NCI-H1417 (cell line): ENCODE measurements around the gene CSPG4.
A peak's percentile ranks its signal among the peaks of the same experiment; 100 is the strongest.
"Not testable (repeated sequence)": the region's sequence is repeated elsewhere in the genome, so short reads cannot be mapped to it uniquely, and the experiment has no call there.

ENCODE experiments used
- DNase-seq, 3 experiments: peaks; one replicate each; lab custom pipeline; 2025; lab: John Stamatoyannopoulos, UW

CSPG4 gene

DNA sequence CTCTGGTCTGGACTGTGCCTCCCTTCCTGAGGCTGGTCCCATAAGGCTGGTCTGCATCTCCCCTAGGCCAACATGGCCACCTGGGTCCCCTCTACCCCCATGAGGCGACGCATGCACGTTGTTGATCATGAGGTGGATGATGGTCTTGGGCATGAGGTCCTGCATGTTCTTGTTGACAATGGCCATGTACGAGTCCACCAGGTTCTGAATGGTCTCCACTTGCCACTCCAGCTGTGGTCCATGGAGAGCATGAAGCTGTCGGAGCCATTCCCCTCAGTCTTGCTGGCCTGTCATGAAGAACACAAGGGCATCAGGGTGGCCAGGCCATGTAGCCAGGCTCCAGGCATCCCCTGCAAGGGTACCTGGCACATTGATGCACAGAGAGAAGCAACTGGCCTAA, 27.1 kb upstream of the CSPG4 start:
- no peak for DNase-seq

DNA sequence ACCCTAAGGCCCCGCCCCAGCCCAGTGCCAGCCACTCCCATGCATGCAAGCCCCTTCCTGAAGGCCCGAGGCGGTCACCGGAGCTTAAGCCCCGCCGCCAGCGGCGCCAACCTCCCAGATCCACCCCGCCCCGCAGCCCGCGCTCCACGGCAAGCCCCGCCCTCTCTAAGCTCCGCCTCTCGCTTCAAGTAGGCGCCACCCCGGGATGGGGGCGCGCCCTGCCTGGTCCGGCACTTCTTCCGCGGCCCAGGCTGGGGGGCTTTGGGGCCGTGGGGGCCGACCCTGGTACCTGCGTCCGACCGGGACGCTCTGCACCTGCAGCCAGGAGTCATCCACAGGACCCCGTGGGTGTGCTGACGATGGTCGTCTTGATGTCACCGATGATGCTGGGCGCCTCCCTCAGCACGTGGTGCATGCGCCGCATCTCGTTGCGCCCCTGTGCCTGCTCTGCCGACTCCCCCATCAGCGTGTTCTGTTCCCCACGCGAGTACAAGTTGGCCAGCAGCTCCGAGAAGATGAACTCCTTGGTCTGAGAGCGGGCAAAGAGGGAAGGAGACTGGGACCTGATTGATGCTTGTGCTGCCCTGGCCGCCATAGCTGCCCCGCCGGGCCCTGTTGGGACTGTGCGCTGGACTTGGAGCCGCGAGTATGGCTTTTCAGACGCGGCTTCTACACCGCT, 26.1 kb upstream of the CSPG4 start:
- peak; percentile 85 to 98 (median 98) for DNase-seq

DNA sequence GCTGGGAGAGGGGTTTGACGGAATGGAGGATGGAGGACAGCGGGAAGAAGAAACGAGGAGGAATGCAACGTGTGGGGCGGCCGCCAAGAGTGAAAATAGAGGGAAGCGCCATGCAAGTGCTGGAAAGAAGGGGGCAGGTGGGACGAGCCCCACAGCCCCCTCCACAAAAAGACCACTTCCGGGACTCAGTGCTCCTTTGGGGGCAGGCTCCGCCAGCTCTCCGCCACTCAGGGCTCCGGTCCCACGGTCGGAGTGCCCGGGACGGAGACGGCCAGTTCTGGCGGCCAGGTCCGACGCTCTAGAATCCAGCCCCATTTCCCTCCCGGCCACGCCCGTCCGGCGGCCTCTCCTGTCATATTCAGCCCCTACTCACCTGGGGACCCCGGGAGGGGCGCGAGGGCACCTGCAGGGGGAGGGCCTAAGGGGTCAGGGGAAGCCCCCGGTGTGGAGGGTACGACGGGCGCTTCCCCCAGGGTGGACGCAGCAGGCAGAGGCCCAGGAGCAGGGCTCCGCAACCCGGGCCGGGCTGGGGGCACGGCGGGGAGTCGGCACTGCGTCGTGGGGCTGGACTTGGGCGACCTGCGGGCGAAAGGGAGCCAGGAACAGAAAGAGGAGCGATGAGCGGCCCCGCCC, 25.5 kb upstream of the CSPG4 start:
- peak in 1 of 3 experiments; percentile 31 for DNase-seq

DNA sequence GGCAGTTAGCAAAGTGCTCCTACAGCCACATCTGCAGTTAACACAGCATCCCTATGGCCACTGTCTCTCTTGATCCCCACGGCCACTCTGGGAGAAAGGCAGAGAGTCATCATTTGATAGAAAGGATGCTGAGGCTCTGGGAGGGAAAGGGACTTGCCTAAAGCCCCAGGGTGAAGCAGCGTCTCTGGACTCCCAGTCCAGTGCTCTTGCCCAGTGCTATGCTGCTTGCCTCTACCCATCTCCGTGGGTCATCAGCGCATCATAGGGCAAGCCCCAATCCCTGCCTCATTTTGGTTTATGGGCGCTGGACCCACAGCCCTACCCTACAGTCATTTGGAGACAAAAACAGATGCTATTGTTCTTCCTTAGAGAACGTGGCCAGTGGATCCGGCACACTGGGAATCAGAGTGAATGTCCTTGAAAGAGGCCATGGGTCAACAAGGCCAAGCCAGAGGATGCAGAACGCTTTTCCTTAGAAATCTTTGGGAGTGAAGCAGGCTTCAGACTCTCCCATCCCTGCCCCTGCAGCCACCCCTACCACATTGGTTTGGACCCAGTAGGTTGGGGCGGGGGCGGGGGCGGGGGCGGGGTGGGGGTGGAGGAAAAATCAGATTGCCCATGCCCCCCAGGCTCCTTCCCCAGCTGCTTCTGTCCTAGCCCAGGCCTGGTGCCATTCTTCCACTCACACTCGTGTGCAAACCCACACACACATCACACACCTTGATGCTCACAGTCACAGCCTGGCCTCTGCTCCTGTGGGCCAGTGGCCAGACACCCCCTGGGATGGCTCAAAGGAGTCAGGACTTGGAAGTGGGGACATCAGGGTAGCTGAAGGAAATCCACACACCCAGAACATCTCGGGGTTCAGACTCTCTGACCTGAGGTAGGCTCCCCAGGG, 24.7 kb upstream of the CSPG4 start:
- DNase-seq = not testable (repeated sequence)

DNA sequence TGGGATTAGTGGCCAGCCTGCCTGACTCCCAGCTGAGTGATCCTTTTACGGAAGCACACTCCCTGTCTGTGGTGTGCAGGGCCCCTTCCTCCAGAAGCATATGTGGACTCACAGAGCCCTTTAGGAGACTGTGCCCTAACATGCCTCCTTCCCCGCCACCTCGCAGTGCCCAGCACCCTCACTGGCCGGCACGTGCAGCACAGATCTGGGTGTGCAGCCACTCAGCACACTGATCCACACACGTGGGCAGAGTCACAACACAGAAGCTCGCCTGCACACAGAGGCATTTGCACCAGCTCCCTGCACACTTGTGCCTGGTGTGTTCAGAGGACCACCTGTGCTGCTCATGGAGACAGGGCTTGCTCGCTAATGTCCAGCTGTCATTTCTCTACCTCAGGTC, 23.6 kb upstream of the CSPG4 start:
- DNase-seq = no peak

DNA sequence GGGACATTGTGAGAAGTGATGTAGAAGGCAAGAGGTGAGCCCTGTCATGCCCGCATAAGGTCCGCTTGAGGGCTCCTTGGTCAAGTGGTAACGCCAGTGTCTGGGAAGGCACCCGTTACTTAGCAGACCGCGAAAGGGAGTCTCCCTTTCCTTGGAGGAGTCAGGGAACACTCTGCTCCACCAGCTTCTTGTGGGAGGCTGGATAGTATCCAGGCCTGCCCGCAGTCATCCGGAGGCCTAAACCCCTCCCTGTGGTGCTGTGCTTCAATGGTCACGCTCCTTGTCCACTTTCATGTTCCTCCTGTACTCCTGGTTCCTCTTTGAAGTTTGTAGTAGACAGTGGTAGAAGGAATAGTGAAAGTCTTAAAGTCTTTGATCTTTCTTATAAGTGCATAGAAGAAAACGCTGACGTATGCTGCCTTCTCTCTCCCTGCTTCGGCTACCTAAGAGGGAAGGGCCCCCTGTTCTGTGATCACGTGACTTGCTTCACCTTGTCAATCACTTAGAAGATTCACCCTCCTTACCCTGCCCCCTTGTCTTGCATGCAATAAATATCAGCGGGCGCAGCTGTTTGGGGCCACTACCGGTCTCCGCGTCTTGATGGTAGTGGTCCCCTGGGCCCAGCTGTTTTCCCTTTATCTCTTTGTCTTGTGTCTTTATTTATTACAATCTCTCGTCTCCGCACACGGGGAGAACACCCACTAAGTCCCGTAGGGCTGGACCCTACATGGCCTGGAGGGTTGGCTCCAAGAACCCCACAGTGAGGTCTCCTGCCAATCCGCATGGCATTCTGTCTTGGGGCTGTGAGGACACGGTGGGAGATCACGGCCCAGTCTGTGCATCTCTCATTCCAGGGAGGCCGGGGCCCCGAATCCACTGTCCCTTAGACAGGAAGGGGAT, 22.5 kb upstream of the CSPG4 start:
- not testable (repeated sequence) for DNase-seq

DNA sequence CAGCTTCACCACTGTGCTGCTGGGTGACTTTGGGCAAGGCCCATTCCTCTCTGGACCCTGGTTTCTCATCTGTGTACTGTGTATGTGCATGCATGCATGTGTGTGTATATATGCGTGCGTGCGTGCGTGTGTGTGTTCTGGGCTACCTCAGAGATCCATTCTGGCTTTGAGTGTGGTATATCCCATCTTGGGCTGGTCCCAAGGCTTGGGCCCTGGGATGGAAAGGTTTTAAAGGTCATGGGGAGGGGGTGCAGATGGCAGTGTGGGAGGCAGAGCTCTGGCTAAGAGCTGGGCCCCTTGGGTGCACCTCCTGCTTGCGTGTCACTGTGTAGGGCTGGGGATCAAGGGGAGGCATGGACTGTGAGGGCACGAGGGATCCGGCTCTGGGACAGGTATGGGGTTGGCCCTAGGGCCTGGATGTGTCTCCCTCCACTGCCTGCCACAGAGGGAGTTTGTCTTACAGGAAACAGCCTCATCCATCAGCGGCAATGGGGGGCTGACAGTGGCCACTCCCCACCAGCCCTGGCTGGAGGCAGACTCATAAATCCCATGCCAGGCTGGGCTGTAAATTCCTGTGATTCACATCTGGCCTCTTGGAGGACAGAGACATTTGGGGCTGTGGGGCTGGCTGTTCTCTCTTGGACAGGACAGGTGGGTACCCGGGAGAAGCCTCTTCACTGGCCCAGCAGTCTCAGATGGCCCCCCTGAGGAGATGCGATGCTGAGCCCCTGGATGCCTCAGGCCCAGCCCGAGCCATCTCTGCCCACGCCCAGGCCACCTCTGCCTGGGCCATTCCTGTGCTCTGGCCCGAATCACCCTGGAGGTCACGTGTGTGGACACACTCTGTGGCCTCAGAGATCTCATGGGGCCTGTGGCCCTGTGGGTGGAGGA, 21.4 kb upstream of the CSPG4 start:
- DNase-seq = no peak

DNA sequence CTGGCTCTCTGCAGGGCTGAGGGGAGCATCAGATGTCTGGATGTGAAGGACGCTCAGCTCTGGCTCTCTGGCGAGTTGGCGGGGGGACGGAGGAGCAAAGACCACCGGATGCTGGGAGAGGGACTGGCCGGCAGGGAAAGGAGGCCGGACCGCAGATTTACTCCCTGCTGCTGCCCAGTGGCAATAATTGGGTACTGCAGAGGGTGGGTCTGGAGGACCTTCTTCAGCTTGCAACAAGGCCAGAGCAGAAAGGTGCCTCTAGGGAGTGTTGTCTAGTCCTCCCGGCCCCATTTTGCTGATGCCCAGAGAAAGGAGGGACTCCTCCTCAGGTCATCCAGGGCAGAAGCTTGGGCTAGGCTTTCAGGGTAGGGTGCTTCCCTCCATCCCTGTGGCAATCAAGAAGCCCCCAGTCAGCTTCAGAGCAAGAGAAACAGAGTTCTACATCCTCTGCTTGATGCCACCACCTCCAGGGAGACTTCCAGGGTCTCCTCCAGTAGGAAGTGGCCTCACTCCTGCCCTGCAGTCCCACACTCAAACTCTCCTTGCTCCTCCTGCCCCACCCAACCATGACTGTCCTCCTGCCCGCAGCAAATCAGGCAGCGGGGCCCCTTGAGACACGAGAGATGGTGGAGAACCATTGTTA, 20.3 kb upstream of the CSPG4 start:
- DNase-seq = peak; percentile 6 to 72 (median 37)

DNA sequence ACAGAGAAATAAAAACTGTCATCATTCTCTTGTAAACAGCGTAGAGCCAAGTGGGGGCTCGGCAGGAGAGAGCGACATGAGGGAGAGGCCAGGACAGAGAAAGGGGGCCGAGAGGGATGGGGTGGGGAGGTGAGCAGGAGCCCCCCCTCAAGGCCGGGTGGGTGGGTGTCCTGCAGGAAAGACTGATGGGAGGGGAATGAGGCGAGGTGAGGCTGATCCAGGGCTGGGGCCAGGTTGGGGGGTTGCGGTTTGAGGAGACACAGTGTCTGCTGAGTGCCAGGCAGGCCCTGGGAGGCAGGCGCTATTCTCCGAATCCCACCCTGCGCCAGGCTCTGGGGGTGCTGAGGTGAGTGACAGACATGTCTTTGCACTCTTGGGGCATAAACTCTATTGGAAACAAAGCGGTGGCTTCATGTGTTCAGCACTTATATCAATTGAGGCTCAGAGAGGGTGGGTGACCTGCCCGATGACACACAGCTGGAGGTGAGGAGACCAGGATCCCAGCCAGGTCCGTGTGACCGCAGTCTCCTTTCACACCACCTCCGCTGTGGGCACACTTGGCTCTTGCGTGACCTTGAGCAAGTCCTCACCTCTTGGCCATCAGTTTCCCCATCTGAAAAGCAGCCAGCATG, 19.6 kb upstream of the CSPG4 start:
- no peak for DNase-seq

DNA sequence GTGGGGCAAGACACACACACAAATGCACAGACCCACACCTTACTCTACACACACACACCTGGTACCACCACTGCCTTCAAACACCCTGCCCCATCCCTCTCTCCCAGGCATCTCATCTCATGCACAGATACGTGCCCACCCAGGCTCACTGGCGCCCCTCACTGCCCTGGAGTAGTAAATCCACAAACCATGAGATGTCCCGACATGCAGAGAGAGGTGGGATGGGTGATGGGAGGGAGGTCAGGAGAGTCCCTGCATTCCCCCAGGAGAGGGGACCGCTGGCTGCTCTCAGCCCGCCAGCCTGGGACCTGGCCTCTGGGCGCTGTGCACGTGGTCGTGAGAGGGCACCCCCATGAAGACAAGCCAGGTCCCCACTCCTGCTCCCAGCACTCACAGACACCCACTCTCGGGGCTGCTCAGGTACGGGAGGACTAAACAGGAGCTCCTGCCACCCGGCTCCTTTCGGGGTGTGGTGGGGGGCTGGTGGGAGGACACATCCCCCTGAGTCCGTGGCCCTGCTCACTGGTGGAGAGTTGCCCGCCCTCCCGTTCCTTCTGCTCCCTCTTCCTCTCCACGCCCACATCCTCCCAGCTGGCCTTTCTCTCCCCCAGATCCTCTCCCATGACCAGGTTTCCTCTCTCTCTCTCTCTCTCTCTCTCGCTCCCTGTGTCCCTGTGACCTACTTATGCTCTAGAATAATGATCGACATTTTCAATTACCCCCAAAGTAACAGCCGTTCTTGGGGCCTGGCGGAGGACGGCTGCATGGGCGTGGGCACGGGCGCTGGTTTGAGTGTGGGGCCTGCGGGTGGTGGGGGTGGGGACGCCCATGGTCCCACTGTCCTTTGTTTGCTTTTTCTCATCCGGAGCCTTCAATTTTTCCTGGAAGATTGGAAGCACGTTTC, 18.9 kb upstream of the CSPG4 start:
- DNase-seq = peak in 2 of 3 experiments; percentile 31 to 60

DNA sequence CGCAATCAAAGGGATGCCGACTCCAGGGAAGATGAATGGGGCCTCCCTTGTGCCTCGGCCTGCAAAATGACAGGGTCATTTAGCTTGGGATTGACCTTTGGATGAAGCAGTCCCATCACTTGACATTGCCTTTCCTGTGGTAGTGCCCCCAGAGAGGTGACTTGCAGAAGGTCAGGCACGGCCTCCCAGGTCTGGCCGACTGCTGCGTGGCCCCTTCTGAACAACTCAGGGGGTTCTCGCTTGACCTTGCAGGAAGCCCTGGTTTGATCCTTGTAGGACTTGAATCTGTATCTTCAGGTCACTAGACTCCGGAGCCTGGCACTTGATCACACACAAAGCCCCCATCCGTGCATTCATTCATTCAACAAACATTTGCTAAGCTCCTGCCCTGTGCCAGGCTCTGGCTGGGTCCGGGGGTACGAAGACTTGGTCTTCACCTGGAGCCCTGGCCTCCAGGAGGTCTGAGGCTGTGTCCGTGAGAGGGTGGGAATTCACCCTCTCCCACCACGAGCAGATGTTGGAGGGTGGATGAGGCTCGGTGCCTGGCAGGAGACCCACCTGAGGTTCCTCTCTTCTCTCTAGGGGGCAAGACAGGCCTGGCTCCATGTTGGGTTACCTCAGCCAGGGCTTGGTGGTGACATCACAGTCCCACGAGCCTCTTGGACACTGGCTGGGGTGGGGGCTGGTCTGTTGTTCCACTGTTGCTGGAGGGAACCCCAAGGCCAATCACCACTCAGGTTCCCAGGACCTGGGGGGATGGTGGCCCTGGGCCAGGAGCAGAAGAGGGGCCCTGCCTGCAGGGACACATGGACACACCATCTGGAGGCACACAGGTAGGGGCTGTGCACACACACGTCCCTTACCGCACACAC, 18.0 kb upstream of the CSPG4 start:
- DNase-seq = not testable (repeated sequence)

DNA sequence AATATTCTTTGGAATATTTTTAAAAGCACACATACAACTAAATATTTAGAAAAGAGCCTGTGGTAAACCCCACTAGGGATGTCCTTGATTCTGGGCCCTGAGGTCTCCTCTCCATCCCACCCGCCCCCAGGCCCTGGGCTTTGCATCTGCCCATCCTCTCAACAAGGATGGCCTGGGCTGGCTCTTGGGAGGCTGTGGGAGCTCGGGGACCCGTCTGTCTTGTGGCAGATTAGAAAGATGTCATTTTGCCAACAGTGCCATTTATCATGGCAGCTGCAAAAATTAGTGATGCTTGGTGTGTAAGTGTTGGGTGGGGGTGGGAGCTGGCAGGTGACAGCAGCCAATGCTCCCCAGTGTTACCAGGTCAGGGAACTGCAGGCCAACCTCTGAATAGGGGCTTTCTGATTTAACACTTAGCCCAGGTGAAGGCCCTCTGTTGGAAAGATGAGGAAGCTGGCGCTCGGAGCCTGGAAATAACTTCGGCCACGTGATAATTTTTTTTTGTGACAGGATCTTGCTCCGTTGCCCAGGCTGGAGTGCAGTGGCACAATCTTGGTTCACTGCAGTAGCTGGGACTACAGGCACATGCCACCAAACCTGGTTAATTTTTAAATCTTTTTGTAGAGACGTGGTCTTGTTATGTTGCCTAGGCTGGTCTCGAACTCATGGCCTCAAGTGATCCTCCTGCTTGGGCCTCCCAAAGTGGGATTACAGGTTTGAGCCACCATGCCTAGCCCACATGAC, 16.9 kb upstream of the CSPG4 start:
- DNase-seq = no peak

DNA sequence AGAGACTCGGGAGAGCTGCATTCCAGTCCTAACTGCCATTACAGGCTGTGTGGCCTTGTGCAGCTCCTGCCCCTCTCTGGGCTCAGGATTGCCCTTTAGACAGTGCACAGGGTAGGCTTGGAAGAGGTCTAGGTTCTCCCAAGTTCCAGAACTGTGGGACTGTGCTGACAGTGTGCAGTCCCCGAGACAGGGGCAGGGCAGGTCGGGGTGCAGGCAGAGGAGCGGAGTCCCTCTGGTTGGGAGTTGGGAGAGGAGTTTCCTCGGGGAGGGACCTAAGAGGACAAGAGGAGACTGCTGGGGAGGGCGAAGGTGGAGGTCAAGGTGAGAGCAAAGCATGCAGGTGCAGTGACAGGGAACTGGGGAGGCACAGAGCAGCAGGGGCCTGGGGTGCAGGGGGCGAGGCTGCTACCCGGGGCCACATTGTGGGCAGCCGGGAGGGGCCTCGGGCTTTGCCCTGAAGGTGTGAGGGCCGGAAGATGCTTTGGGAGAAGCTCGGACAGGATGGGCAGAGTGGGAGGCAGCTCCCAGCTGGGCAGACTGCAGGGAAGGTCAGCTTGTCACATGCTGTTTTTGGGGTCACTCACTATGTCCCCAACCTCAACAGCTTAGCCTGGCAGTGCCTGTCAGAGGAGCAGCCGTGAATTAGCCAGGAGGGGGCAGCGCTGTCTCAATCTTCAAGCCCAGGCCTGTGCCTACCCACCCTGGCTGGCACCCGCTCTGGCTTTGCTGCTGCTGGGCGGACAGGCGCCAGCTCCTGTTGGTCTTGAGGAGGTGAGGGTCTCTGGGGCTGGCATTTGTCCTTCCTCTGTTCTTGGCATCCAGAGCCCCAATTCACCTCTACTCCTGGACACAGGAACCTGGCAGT, 15.4 kb upstream of the CSPG4 start:
- peak; percentile 7 to 65 (median 28) for DNase-seq

DNA sequence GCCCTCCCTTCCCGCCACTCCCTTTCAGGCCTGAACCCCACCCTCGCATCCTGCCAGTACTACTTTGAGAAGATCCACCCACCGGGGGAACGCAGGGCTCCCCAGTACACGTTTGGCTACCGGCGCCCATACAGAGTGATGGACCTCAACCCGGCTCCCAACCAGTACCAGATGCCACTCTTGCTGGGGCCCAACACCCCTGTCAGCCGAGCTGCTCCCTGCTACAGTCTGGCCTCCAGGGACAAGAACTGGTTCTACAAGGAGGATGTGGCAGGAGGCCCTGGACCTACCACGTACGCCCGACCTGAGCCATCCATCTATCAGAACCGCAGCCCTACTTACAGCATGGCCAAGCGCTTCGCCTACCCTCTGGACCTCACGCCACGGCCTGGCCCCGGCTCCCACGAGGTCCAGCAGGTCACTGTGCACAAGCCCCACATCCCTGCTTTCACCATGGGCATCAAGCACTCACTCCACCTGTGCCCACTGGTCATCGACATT, 14.4 kb upstream of the CSPG4 start:
- DNase-seq = no peak

DNA sequence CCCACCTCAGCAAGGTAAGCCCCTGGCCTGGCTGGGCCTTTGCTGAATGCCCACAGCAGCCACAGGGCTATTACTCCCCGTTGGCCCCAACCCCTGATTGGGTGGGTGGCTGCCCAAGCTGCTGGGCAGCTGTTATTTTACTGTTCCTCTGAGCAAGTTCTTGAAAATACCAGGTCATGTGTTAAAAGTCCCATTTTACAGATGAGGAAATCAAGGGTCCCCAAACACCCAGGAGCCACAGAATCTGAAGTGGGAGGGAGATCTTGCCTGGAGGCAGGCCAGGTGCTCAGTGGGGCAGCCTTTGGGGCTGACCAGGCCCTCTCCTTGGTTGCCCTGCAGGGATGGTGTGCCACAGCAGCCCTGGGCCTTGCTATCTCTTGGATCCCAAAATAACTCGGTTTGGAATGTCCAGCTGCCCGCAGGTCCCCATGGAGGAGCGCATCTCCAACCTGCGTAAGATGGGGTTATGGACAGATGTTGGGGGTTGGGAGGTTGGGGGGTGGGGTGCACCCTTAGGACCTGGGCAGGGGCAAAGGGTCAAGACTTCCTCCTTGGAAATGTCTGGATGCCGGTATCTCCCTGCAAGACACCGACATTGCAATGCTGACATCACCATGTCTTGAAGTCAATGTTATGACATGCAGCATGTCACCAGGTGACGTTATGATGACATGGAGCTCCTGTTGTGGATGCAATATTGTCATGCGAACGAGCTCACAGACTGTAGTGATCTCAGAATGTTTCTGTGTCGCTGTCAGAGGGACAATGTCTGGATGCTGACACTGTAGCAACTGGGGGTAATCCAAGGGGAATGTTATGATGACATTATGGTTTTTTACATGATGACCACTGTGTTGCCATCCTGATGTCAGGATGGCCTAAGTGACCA, 13.3 kb upstream of the CSPG4 start:
- no peak for DNase-seq
